K562 (cell line): ENCODE results near the gene RALA. TPM values are rescaled to one million over a fixed set of nuclear protein-coding genes. Genes with fewer than 3 reads are reported as not detected.
A peak's percentile ranks its signal among the peaks of the same experiment; 100 is the strongest.

Experiments
- ATF1 ChIP-seq, 2 experiments: fragments of 450-650 bp in 1 of 2; IDR thresholded peaks; 2 replicates each; pipeline ENCODE4 v1.6.1; 2016; ENCODE audit warnings: missing compliant biosample characterization in 1 of 2, missing genetic modification characterization in 1 of 2
- ELF1 ChIP-seq: fragments of 200-800 bp; sonication (Bioruptor generic); IDR thresholded peaks from 2 replicates; pipeline ENCODE4 v1.6.1; 2016; ENCODE audit warnings: missing genetic modification characterization, missing compliant biosample characterization
- FOXJ2 ChIP-seq: fragments of 200-800 bp; sonication (Bioruptor generic); IDR thresholded peaks from 2 replicates; pipeline ENCODE4 v1.6.1; 2016; ENCODE audit warnings: missing genetic modification characterization, missing compliant biosample characterization
- ILK ChIP-seq: fragments of 450-650 bp; IDR thresholded peaks from 2 replicates; pipeline ENCODE4 v1.6.1; 2016; ENCODE audit warnings: missing genetic modification characterization, low read depth, mild to moderate bottlenecking, missing compliant biosample characterization, moderate library complexity, borderline replicate concordance
- KDM5B ChIP-seq: fragments of 200-600 bp; sonication (generic); IDR thresholded peaks from 2 replicates; pipeline ENCODE4 v1.6.1; 2012; ENCODE audit warnings: low read depth, mild to moderate bottlenecking, moderate library complexity, low read length, control low read depth, inconsistent platforms; ENCODE audit not compliant: insufficient replicate concordance
- KLF13 ChIP-seq: fragments of 450-650 bp; IDR thresholded peaks from 2 replicates; pipeline ENCODE4 v1.6.1; 2016; ENCODE audit warnings: missing genetic modification characterization, low read depth, mild to moderate bottlenecking, missing compliant biosample characterization, moderate library complexity, borderline replicate concordance
- MBD2 ChIP-seq: sonication (generic); IDR thresholded peaks from 2 replicates; pipeline ENCODE4 v1.6.1; 2016; ENCODE audit warnings: low read depth, borderline replicate concordance
- MXI1 ChIP-seq: IDR thresholded peaks from 2 replicates; pipeline ENCODE4 v1.6.1; 2011; ENCODE audit warnings: low read depth, mild to moderate bottlenecking, improper control_type of control experiment, low read length
- NEUROD1 ChIP-seq: fragments of 150-350 bp; IDR thresholded peaks from 2 replicates; pipeline ENCODE4 v1.6.1; 2014; ENCODE audit warnings: borderline replicate concordance, low read length, low read depth; ENCODE audit not compliant: partially characterized antibody
- NRF1 ChIP-seq, 2 experiments: fragments of 450-650 bp; IDR thresholded peaks in 1 of 2; conservative IDR thresholded peaks in 1 of 2; 2 replicates each; pipeline ENCODE4 v1.6.1; 2014; ENCODE audit warnings: mild to moderate bottlenecking in 2 of 2
- PCBP1 ChIP-seq: fragments of 200-400 bp; formaldehyde crosslinking; IDR thresholded peaks from 2 replicates; pipeline ENCODE4 v1.6.1; 2018; ENCODE audit warnings: mild to moderate bottlenecking, low read depth, low read length; ENCODE audit not compliant: poor library complexity, severe bottlenecking
- ZNF124 ChIP-seq: sonication (generic); formaldehyde crosslinking; IDR thresholded peaks from 2 replicates; pipeline ENCODE4 v1.8.1; 2022; ENCODE audit warnings: missing genetic modification reagents
- ZNF408 ChIP-seq: fragments of 250-450 bp; sonication (Bioruptor Pico); IDR thresholded peaks from 2 replicates; pipeline ENCODE4 v1.4.0; 2020; ENCODE audit warnings: low read depth, mild to moderate bottlenecking, moderate library complexity
- polyA plus RNA-seq, 8 experiments: library from polyadenylated mRNA; depleted of rRNA in 4 of 8; stranded (reverse) in 5 of 8; unstranded in 3 of 8; fragments of >200 nt; fragmentation: Nextera tagmentation in 2 of 8; fragmentation: Illumina TruSeq in 1 of 8; extraction: Ambion mirVana in 2 of 8; extraction: Trizol in 1 of 8; gene quantifications; 2 replicates each; pipeline versions ENCODE4 v1.2.1 to v1.2.3, GENCODE V29; 2011 to 2014; ENCODE audit warnings: inconsistent platforms in 1 of 8, missing spikeins in 1 of 8
- total RNA-seq, 7 experiments: library from RNA; depleted of rRNA in 6 of 7; stranded (reverse); fragments of >200 nt in 6 of 7; fragmentation: Illumina TruSeq in 2 of 7; extraction: Trizol in 2 of 7; gene quantifications; 2 replicates each; pipeline versions ENCODE4 v1.2.1 to v1.2.3, GENCODE V29; 2011 to 2021; ENCODE audit warnings: low replicate concordance in 1 of 7
- TF ChIP-seq, protein P1 (sequence below), 2 experiments: IDR thresholded peaks; 2 replicates each; pipeline ENCODE4 v1.6.1; 2012; ENCODE audit warnings: improper control_type of control experiment in 2 of 2, low read depth in 2 of 2, low read length in 2 of 2, borderline replicate concordance in 1 of 2
- TF ChIP-seq, protein P2 (sequence below): sonication (generic); formaldehyde crosslinking; IDR thresholded peaks from 2 replicates; pipeline ENCODE4 v1.8.0; 2022; ENCODE audit warnings: missing genetic modification reagents, mild to moderate bottlenecking, moderate library complexity, borderline replicate concordance
- TF ChIP-seq, protein P3 (sequence below): fragments of 450-650 bp; IDR thresholded peaks from 2 replicates; pipeline ENCODE4 v1.6.1; 2016; ENCODE audit warnings: missing biosample characterization, missing genetic modification characterization
- TF ChIP-seq, protein P4 (sequence below): sonication (generic); formaldehyde crosslinking; IDR thresholded peaks from 2 replicates; pipeline ENCODE4 v1.8.0; 2022; ENCODE audit warnings: mild to moderate bottlenecking, missing genetic modification reagents

Gene RALA
- total and polyA plus RNA-seq, 9 of the 15 experiments (the other 6 are each of a cell fraction or from before 2014, with no cell fraction given): 7.2 to 28.0 (median 25.7) TPM

DNA sequence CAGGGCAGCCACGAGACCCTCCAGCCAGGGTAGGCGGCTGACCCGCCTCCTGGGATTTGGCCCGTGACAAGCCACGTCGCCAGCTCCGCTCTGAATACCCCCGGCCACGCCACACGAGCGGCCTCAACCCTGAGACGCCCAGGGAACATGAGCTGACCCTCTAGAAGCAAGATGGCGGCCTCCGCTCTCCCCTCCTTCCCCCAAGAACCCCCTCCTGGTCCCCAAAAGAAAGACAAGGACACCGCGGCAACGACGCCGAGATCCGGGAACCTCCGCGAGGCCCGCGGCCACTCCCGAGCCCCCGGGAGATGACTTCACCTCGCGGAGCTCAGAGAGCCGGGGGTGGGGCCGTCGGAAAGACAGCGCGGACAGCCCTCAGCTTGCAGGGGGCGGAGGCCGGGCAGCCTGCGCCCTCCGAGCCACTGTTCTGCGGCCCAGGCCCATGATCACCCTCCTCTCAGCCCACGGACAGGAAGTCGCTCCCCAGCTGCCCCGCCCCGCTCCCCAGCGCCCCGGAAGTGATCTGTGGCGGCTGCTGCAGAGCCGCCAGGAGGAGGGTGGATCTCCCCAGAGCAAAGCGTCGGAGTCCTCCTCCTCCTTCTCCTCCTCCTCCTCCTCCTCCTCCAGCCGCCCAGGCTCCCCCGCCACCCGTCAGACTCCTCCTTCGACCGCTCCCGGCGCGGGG lies at the start of gene RALA (continued):
- 0 out of 2 replicates have a peak, but pooled peaks have one; percentile 33 for TF ChIP-seq FOXJ2 (tag)
- peak; percentile 88 for TF ChIP-seq PCBP1
- TF ChIP-seq MBD2: peak; percentile 68
- TF ChIP-seq, protein P1, sequence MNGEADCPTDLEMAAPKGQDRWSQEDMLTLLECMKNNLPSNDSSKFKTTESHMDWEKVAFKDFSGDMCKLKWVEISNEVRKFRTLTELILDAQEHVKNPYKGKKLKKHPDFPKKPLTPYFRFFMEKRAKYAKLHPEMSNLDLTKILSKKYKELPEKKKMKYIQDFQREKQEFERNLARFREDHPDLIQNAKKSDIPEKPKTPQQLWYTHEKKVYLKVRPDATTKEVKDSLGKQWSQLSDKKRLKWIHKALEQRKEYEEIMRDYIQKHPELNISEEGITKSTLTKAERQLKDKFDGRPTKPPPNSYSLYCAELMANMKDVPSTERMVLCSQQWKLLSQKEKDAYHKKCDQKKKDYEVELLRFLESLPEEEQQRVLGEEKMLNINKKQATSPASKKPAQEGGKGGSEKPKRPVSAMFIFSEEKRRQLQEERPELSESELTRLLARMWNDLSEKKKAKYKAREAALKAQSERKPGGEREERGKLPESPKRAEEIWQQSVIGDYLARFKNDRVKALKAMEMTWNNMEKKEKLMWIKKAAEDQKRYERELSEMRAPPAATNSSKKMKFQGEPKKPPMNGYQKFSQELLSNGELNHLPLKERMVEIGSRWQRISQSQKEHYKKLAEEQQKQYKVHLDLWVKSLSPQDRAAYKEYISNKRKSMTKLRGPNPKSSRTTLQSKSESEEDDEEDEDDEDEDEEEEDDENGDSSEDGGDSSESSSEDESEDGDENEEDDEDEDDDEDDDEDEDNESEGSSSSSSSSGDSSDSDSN (IDR thresholded peaks at IDR 0.05; ENCODE audit: borderline replicate concordance in 1 of 2, low read depth in 2 of 2, low read length in 2 of 2): peak in 1 of 2 experiments; percentile 83; a peak in 1 of 4 replicates
- TF ChIP-seq MXI1: no peak
- no peak for TF ChIP-seq ZNF408 (CRISPR knock-in tag)
- peak; percentile 76 for TF ChIP-seq KDM5B
- TF ChIP-seq, protein P2, sequence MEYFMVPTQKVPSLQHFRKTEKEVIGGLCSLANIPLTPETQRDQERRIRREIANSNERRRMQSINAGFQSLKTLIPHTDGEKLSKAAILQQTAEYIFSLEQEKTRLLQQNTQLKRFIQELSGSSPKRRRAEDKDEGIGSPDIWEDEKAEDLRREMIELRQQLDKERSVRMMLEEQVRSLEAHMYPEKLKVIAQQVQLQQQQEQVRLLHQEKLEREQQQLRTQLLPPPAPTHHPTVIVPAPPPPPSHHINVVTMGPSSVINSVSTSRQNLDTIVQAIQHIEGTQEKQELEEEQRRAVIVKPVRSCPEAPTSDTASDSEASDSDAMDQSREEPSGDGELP: peak; percentile 84
- no peak for TF ChIP-seq ATF1 (CRISPR knock-in tag; IDR thresholded peaks at IDR 0.05)
- TF ChIP-seq ATF1 (tag; IDR thresholded peaks at IDR 0.05): peak; percentile 35; the same call in 1 of the 2 replicates
- no peak for TF ChIP-seq ZNF124
- TF ChIP-seq, protein P3, sequence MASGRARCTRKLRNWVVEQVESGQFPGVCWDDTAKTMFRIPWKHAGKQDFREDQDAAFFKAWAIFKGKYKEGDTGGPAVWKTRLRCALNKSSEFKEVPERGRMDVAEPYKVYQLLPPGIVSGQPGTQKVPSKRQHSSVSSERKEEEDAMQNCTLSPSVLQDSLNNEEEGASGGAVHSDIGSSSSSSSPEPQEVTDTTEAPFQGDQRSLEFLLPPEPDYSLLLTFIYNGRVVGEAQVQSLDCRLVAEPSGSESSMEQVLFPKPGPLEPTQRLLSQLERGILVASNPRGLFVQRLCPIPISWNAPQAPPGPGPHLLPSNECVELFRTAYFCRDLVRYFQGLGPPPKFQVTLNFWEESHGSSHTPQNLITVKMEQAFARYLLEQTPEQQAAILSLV (tag): no peak
- peak; percentile 76 for TF ChIP-seq ELF1 (tag)
- TF ChIP-seq, protein P4, sequence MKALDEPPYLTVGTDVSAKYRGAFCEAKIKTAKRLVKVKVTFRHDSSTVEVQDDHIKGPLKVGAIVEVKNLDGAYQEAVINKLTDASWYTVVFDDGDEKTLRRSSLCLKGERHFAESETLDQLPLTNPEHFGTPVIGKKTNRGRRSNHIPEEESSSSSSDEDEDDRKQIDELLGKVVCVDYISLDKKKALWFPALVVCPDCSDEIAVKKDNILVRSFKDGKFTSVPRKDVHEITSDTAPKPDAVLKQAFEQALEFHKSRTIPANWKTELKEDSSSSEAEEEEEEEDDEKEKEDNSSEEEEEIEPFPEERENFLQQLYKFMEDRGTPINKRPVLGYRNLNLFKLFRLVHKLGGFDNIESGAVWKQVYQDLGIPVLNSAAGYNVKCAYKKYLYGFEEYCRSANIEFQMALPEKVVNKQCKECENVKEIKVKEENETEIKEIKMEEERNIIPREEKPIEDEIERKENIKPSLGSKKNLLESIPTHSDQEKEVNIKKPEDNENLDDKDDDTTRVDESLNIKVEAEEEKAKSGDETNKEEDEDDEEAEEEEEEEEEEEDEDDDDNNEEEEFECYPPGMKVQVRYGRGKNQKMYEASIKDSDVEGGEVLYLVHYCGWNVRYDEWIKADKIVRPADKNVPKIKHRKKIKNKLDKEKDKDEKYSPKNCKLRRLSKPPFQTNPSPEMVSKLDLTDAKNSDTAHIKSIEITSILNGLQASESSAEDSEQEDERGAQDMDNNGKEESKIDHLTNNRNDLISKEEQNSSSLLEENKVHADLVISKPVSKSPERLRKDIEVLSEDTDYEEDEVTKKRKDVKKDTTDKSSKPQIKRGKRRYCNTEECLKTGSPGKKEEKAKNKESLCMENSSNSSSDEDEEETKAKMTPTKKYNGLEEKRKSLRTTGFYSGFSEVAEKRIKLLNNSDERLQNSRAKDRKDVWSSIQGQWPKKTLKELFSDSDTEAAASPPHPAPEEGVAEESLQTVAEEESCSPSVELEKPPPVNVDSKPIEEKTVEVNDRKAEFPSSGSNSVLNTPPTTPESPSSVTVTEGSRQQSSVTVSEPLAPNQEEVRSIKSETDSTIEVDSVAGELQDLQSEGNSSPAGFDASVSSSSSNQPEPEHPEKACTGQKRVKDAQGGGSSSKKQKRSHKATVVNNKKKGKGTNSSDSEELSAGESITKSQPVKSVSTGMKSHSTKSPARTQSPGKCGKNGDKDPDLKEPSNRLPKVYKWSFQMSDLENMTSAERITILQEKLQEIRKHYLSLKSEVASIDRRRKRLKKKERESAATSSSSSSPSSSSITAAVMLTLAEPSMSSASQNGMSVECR (CRISPR knock-in tag): 0 out of 2 replicates have a peak, but pooled peaks have one; percentile 57
- peak; percentile 29 for TF ChIP-seq NEUROD1
- peak; percentile 53 to 60; a peak in 2 of 4 replicates for TF ChIP-seq NRF1 (conservative IDR thresholded peaks at IDR 0.05 in 1 of 2, IDR thresholded peaks at IDR 0.05 in 1 of 2)
- TF ChIP-seq ILK (tag): no peak
- no peak for TF ChIP-seq KLF13 (tag)
